ENCODE measurements around the gene CNPY1.

Gene CNPY1

DNA sequence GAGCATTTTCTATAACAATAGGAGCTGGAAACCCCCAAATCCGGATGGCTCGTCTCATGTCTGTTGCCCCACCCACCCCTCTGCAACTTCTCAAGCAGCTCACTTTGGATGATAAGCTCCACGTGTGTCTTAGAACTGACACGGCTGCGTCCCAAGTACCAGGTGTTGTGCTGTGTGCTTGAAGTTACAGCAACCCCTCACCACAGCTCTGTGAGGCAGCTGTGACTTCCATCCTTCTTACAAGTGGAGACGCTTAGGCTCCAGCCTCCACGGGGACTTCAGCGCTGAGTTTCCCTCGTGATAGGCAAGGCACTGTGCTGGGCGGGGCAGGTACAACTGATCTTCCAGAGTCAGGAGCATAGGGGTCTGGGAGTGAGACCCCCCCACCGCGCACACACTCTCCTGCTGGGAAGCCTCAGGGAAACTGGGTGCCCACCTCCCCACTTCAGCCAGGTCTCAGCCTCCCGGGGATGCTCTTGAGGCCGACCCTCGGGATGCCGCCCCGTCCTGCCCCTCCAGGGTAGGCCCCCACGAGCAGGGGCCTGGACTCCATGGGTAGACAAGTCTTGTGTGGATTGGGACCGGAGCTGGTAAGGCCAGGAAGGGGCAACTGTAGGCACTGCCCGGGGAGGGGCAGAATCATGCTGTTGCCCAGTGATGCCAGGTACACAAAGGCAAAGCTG lies 57.1 kb downstream of the CNPY1 start:
- DNase-seq (ENCODE audit: low read depth) = no peak

GRCh38 chr7:155488483-155489127 lies 57.8 kb downstream of the CNPY1 start:
- no peak for DNase-seq (ENCODE audit: low read depth)

DNA sequence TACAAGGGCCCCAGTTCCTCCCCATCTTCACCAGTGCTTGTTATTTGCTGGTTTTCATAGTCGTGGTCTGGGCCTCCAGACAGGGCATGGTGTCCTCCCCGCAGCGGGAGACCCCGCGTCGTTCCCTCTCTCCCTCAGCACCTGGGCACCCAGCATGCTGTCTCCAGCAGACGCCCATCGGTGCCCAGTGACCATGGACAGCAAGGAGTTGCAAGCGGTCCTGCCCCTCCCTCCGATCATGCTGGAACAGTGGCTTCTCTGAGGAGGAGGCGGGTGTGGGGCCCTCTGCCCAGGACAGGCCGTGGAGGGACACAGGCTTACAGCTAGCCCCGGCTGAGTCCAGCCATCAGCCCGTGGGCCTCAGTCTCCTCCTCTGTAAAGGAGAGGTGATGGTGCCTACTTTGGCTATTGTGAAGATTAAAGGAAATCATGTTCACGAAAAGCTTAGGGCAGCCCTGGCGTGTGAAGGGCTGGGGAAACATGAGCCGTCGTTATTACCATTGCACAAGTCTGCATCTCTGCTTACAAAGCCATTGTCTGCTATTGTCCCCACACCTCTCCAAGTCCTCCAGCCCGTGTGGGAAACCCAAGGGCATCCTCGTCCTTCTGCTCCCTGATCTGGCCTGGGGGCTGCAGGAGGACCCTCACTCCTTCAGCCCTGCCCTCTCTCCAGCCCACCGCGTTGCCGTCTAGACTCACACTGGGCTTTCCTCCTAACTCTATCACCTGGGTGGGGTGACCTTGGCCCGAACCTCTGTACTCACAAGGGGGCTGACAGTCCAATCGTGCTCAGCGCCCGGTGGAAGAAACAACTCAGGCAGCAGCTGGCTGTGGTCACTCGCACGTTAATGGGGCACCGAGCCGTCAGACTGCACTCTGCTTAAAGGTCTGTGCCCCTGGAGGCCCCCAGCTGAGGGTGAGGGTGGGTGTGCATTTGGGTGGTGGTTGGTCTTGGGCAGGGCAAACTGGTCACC lies 58.6 kb downstream of the CNPY1 start:
- DNase-seq (ENCODE audit: low read depth) = no peak

DNA sequence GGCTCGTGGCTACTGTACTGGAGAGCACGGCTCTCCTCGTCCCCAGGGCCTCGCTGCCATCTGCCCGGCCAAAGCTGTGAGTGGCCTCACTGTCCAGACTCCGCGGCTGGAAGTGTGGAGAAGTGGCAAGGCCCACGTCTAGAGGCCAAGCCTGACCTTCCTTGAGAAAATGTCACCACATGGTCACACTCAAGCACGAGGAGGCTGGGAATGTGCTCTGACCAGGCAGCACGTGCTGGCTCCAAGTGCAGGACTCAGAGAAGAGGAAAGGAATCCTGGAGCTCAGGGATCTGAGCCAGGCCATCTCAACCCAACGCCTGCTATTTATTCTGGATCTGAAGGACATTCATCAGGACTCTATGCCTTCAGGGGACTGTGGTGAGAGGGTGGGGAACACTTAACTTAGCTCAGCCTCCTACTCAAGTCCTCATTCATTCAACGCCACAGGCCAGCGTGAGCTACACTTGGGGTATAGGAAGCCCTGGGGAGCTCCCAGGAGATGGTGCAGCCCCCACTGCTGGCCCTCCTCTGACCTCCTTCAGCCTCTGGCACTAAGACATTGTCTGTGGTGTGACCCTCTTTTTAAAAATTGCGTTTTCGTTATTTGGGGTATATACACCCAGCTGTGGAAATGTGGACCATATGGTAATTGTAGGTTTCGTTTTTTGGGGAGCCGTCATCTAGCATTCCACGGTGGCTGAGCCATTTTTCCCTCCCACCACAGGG lies 59.4 kb downstream of the CNPY1 start:
- no peak for DNase-seq (ENCODE audit: low read depth)

- no peak for DNase-seq (ENCODE audit: low read depth)
Measured at GRCh38 chr7:155484483-155485399, 61.6 kb downstream of the CNPY1 start.

DNA sequence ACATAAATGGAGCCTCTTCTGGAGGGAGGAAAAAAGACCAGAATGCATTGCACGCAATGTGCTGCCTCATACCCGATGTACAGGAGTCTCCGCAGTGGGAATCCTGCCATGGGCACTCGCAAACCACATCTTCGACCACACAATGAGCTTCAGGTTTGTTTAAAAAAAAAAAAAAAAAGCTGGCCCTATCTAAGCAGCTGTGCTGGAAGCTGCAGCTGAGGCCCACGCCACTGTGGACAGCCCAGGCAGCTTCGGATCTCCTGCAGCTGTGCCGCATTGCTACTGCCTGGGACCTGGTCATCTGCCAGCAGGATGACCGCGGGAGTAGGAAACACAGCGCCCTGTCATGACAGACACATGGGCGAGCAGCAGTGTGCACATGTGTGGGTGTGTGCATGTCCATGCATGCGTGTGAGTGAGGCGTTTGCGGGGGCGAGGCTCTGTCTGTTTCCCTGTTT lies 62.5 kb downstream of the CNPY1 start:
- no peak for DNase-seq (ENCODE audit: low read depth)

DNA sequence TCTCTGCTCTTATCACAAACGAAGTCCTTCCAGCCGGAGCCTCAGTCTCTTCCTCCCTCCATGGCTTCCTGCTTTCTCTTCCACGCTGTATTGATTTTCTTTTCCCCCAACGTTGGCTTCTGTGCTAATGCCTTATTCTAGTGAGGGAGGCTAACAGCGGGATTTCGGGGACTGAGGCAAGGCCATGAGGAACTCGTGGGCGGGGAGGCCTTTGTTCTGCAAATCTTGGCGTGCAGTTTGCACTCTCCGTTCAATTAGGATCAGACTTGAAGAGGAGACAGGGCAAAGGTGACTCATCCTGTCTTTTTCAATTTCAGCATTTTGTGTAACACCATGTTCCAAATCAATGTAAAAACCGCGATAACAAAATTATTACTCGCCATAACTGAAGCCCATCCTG lies 63.1 kb downstream of the CNPY1 start:
- DNase-seq (ENCODE audit: low read depth) = no peak

DNA sequence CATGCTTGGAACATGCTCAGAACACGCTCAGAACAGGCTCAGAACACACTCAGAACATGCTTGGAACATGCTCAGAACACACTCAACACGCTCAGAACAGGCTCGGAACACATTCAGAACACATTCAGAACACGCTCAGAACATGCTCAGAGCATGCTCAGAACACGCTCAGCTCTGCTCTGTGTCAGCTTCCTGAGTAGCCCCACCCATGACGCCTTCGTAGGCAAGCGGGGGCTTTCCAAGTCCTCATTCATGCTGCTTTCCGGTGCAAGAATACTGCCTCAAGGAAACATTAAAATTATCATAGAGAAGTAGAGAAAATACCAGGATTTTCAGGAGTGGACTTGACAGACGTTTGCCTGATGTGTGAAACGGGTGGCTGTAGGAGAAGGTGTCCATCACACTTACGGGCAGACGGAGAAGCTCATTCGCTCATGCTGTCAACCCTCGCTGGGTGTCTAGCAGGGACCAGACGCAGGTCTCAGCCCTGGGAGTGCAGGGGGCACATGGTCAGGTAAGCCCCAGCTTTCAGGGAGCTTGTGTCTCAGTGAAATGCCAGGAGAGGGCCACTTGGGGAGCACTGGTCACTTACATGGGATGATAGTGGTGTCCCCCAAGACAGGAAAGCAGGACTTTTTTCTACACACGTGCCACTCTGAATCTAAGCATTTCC lies 63.7 kb downstream of the CNPY1 start:
- DNase-seq (ENCODE audit: low read depth) = no peak

DNA sequence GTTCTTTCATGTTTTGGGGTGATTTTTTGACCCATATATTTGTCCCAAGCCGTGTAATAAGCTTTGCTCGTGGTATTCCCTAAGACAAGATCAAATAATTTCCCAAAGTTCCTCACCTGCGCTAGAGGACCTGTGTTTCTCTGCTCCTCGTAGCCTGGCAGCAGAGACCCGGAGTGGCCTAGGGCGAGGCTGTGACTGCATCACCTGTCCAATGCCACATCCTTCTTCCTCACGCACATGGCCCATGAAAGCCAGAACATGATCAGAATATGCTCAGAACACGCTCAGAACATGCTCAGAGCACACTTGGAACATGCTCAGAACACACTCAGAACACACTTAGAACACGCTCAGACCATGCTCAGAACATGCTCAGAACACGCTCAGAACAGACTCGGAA lies 64.6 kb downstream of the CNPY1 start:
- DNase-seq (ENCODE audit: low read depth) = no peak

- no peak for DNase-seq (ENCODE audit: low read depth)
Measured at GRCh38 chr7:155477476-155477875, 68.9 kb downstream of the CNPY1 start.

- DNase-seq (ENCODE audit: low read depth) = no peak
Measured at GRCh38 chr7:155471718-155472117, 74.6 kb downstream of the CNPY1 start.

DNA sequence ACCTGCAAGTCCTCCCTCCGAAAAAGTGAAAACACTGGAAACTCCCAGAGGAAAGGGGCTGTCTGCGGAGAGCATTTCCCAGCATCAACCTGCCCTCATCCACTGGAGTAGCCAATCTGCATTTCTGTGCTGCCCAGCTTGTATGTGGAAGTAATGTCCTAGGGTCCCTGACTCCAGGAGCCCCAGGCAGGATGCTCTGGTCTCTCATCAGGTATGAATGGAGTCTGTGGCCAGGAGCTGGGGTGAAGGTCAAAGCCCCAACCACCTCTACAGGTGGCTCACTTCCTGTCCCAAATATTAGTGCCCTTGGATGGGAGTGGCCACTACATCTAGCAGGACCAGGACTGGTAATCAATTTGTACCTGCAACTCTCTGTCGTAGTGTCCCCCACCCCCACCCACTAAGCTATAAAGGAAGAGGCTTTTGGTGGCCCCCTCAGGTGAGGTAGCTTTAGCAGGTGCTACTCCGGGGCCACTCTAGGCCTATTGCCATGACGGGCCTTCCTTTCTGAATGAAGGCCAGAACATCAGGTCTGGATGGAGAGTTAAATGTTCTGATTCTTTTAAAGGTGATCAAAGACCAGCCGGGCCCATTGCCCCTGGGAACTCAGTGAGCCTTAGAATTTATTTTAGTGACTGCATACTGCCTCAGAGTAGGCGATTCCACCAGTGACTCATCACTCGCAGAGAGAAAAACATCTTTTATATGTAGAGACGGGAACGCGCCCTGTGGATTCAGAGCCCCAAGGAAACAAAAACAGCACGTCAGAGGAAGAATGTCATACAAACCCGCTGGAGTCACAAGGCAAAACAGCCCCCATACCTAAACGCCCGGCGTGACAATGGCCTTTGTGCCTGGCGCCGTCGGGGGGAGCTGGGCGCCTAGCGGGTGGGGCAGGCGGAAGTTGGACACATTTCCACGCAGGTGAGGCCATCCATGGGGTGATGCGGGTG lies 75.4 kb downstream of the CNPY1 start:
- DNase-seq (ENCODE audit: low read depth) = no peak

DNA sequence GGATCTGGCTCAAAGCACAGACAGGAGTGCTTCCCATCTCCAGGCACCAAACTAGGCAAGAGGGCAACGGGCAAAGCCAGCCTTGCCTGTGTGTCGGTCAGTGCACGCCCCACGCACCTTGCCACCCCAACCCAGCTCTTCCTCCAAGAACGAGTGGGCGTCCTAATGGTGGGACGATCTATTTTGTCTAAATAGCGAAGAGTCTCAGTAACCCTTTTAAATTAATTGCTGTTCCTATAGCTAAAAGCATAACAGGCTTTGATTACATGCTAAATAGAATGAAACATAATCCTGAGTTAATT lies 76.2 kb downstream of the CNPY1 start:
- DNase-seq (ENCODE audit: low read depth) = no peak

DNA sequence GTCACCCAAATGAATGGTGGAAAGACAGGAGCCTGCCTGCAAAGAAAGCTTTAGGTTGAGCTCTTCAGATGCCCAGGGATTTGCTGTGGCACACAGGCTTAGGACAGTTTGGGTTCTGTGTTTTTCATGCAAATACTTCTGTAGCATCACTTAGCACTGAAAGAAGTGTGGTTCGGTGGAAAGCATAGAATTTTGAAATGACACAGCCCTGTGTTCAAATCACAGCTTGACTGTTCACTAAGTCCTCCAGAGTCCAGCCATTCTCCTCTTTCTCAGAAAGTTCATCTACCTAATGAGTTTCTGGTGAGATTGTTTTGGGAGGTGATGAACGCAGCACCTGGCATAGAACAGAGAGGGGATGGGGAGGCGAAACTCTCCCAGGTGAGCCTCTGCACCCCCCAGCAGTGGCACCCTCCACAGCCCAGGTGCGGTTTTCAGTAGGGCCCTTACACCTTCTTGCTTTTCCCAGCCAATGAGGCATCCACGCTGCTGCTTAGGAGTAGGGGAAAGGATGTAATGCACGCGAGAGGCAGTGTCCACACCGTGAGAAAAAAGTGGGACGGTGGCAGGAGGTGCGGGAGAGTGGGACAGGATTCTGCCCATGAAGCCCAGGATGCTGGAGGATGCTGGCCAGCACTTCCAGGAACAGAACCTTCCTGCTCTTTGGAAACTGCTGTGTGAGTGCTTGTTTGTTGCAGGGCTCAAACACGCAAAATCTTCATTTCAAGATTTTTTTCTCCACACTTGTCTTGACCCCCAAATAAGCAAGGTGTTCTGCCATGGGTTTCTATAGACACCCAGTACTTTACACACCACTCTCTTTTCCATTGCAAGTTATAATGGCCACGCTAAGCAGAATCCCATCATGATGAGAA lies 76.8 kb downstream of the CNPY1 start:
- DNase-seq (ENCODE audit: low read depth) = no peak

DNA sequence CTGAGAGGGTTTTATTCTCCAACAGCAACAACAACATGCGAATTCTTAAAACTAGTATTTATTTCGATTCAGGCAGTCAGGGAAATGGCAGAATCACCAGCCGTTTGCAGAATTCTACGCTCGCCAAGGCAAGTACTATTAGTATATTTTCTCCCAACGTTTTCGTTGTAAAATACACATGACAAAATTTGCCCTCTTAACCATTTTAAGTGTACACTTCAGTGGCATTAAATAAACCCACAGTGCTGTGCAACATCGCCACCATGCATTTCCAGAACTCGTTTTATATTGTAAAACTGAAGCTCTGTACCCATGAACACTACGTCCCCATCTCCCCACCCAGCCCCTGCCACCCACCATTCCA lies 77.6 kb downstream of the CNPY1 start:
- DNase-seq (ENCODE audit: low read depth) = no peak

DNA sequence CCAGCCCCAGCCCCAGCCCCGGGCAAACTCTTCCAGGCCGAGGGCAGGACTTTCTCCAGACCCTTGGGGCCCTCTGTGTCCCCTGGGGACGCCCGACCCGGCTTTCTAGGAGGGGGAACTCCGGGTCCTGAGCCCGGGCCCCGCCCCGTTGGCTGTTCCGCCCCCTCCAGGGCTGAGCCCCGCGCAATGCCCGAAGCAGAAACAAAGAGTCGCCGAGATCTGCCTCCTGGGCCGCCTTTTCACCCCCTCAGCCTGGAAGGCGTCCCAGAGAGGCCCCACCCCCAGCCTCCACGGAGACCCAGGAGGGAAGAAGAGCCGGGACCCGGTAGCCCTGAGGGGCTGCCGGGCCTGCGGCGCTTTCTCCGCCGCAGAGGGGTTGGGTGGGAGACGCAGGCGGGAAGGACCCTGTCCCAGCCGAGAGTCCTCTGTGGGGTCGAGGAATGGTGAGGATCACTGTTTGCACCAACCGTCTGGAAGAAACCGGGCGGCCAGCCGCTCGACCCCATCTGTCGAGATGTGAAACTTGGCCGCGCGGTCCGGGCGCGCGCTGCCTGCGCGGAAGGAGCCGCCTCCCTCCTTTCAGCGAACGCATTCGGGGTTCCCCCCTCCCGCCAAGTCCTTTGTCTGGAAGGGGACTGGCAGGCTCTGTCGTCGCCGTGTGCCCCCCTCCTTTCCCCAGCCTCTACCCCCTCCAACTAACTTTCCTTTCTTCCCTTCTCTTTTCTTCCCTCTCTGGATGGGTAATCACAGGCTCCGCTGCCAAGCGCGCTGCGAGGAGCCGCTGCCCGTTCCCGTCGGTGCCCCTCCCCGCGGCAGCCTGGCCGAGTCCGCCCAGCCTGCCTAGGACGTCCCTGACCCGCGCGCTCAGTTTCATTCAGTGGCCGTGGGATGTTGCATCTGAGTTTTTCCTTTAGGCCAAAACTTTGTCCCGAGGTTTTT lies 78.2 kb downstream of the CNPY1 start:
- no peak for DNase-seq (ENCODE audit: low read depth)

Data from CMK (cell line).